ENCODE data around the gene ROBO1.

ROBO1 gene

GRCh38 chr3:79461129-79461792 lies 306.5 kb downstream of the ROBO1 start:
- ChIA-PET CTCF (no interaction called here), POLR2A (no interaction called here)
- no peak for DNase-seq (ENCODE audit: extremely low spot score)
- no peak for TF ChIP-seq LEF1 (IDR thresholded peaks at IDR 0.05; ENCODE audit: borderline replicate concordance)
- TF ChIP-seq FOXA1 (IDR thresholded peaks at IDR 0.05): no peak
- no peak for TF ChIP-seq ZNF384 (IDR thresholded peaks at IDR 0.05)
- no peak for TF ChIP-seq SP1 (IDR thresholded peaks at IDR 0.05)
- TF ChIP-seq ARNT (IDR thresholded peaks at IDR 0.05): no peak
- TF ChIP-seq ELF4 (IDR thresholded peaks at IDR 0.05): no peak
- TF ChIP-seq HDGF (IDR thresholded peaks at IDR 0.05; ENCODE audit: borderline replicate concordance): no peak
- no peak for TF ChIP-seq SUZ12 (IDR thresholded peaks at IDR 0.05)
- no peak for TF ChIP-seq NFRKB (IDR thresholded peaks at IDR 0.05)
- TF ChIP-seq TARDBP (IDR thresholded peaks at IDR 0.05): no peak
- TF ChIP-seq PKNOX1 (IDR thresholded peaks at IDR 0.05): no peak
- TF ChIP-seq FOXM1 (IDR thresholded peaks at IDR 0.05; ENCODE audit: borderline replicate concordance): no peak

GRCh38 chr3:79453600-79453999 lies 314.2 kb downstream of the ROBO1 start:
- TF ChIP-seq BHLHE40 (IDR thresholded peaks at IDR 0.05; ENCODE audit: borderline replicate concordance): no peak
- ChIA-PET POLR2A (no interaction called here), CTCF (no interaction called here)
- no peak for DNase-seq (ENCODE audit: extremely low spot score)

GRCh38 chr3:79436387-79436786 lies 331.4 kb downstream of the ROBO1 start:
- ChIA-PET CTCF (no interaction called here), POLR2A (no interaction called here)
- TF ChIP-seq PKNOX1 (IDR thresholded peaks at IDR 0.05) (no peak), LEF1 (IDR thresholded peaks at IDR 0.05; ENCODE audit: borderline replicate concordance) (no peak), TARDBP (IDR thresholded peaks at IDR 0.05) (no peak), NFRKB (IDR thresholded peaks at IDR 0.05) (no peak), HDGF (IDR thresholded peaks at IDR 0.05; ENCODE audit: borderline replicate concordance) (no peak), L3MBTL2 (conservative IDR thresholded peaks at IDR 0.05) (no peak), ZNF384 (IDR thresholded peaks at IDR 0.05) (no peak), CTBP1 (IDR thresholded peaks at IDR 0.05; ENCODE audit: borderline replicate concordance) (no peak), ARNT (IDR thresholded peaks at IDR 0.05) (no peak), ELF4 (IDR thresholded peaks at IDR 0.05) (no peak), BHLHE40 (IDR thresholded peaks at IDR 0.05; ENCODE audit: borderline replicate concordance) (no peak), FOXK2 (IDR thresholded peaks at IDR 0.05) (no peak), FOXM1 (IDR thresholded peaks at IDR 0.05; ENCODE audit: borderline replicate concordance) (no peak), FOXA1 (IDR thresholded peaks at IDR 0.05) (no peak), SUZ12 (IDR thresholded peaks at IDR 0.05) (no peak)
- DNase-seq (ENCODE audit: extremely low spot score): no peak

DNA sequence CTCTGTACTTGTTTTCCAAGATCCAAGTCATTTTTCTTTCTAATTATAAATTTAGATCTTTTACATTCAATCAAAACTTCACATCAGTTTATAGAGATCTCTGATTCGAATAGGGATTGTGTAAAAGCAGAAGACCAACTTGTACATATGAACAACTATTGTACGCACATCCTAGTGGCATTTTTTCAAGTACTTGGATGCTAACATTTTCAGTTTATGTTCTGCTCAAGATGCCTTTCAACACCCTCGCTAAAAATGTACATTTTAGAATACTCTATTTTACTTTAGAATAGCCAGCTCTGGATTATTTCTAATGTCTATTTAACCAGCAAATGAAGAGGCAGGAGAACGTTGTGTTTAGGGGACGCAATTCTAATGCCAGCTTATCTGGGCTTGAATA lies 340.7 kb downstream of the ROBO1 start:
- CTCF ChIA-PET: no interaction called here
- TF ChIP-seq FOXK2 (IDR thresholded peaks at IDR 0.05): no peak
- no peak for TF ChIP-seq ELF4 (IDR thresholded peaks at IDR 0.05)
- POLR2A ChIA-PET: no interaction called here
- no peak for DNase-seq (ENCODE audit: extremely low spot score)

DNA sequence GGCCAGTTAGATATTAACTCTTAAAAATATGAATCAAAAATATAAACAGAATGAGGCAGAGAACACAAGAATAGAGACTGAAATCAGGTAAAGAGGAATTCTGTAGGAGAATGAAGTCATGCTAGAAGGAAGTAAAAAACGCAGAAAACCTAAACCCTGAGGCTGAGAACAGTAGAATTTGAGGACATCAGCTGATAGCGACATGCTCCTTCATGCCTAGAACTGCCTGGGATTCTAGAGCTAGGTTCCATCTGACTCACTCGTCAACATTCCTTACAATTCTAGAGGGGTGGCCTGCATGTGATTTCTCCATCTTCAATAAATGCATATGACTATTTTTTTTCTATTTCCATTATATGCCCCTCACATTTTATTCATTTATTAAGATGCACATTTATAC lies 343.0 kb downstream of the ROBO1 start:
- CTCF ChIA-PET: no interaction called here
- POLR2A ChIA-PET: no interaction called here
- TF ChIP-seq FOXM1 (IDR thresholded peaks at IDR 0.05; ENCODE audit: borderline replicate concordance) (no peak), ZNF384 (IDR thresholded peaks at IDR 0.05) (no peak), ELF4 (IDR thresholded peaks at IDR 0.05) (no peak)
- no peak for DNase-seq (ENCODE audit: extremely low spot score)

DNA sequence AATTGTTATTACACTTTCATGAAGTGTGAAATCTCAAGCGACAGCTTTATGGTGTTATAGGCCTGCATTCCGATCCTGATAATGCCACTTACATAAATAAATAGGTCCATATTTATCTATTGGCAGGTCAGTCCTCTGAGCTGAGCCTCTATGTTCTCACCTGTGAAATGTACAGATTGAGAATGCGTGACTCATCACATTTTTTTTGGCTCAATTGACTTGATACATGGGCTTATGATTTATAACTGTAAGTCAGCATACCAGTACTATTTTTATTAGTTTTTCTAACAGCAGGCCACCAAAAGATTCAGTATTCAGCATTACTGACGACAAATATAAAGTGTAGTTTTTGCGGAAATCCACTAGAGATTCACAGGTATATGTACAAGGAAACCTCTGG lies 344.4 kb downstream of the ROBO1 start:
- ChIA-PET POLR2A (no interaction called here), CTCF (no interaction called here)
- no peak for TF ChIP-seq L3MBTL2 (conservative IDR thresholded peaks at IDR 0.05)
- no peak for TF ChIP-seq FOXK2 (IDR thresholded peaks at IDR 0.05)
- TF ChIP-seq TARDBP (IDR thresholded peaks at IDR 0.05): no peak
- no peak for TF ChIP-seq CTBP1 (IDR thresholded peaks at IDR 0.05; ENCODE audit: borderline replicate concordance)
- no peak for TF ChIP-seq ELF4 (IDR thresholded peaks at IDR 0.05)
- peak; percentile 69 for TF ChIP-seq PKNOX1 (IDR thresholded peaks at IDR 0.05)
- TF ChIP-seq NFRKB (IDR thresholded peaks at IDR 0.05): no peak
- no peak for DNase-seq (ENCODE audit: extremely low spot score)

DNA sequence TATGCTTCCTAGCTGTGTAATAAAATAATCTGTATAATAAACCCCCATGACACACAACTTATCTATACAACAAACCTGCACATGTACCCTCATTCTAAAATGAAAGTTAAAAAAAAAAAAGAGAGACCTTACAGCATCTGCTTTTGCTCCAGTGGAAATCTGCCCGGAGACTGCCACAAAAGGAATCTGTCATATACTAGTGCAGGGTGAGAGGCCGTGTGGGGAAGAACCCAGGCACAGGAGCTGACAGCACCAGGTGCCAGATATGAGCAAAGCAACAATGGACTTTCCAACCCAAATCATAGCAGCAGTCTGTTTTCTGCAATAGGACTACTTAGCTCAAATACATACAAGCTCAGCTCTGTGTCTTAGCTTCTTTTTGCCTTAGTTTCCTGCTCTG lies 346.5 kb downstream of the ROBO1 start:
- no peak for DNase-seq (ENCODE audit: extremely low spot score)
- POLR2A ChIA-PET: no interaction called here
- TF ChIP-seq FOXM1 (IDR thresholded peaks at IDR 0.05; ENCODE audit: borderline replicate concordance): no peak
- no peak for TF ChIP-seq LEF1 (IDR thresholded peaks at IDR 0.05; ENCODE audit: borderline replicate concordance)
- no peak for TF ChIP-seq BHLHE40 (IDR thresholded peaks at IDR 0.05; ENCODE audit: borderline replicate concordance)
- no peak for TF ChIP-seq L3MBTL2 (conservative IDR thresholded peaks at IDR 0.05)
- no peak for TF ChIP-seq NFRKB (IDR thresholded peaks at IDR 0.05)
- no peak for TF ChIP-seq HDGF (IDR thresholded peaks at IDR 0.05; ENCODE audit: borderline replicate concordance)
- TF ChIP-seq ZNF384 (IDR thresholded peaks at IDR 0.05): no peak
- TF ChIP-seq ELF4 (IDR thresholded peaks at IDR 0.05): no peak
- TF ChIP-seq SUZ12 (IDR thresholded peaks at IDR 0.05): no peak
- TF ChIP-seq PKNOX1 (IDR thresholded peaks at IDR 0.05): no peak
- TF ChIP-seq TARDBP (IDR thresholded peaks at IDR 0.05): no peak
- no peak for TF ChIP-seq FOXK2 (IDR thresholded peaks at IDR 0.05)
- no peak for TF ChIP-seq ARNT (IDR thresholded peaks at IDR 0.05)
- no peak for TF ChIP-seq CTBP1 (IDR thresholded peaks at IDR 0.05; ENCODE audit: borderline replicate concordance)
- CTCF ChIA-PET: no interaction called here
